Body of pancreas (tissue), 4 donors: ENCODE measurements around the gene SORCS2. TPM values are rescaled to one million over a fixed set of nuclear protein-coding genes. Genes with fewer than 3 reads are reported as not detected.

ENCODE experiments used
- ATAC-seq: fragments of 150-250 bp; one replicate; pipeline ENCODE4 v1.9.1; 2016
- DNase-seq, 4 donors: peaks; one replicate each; pipeline ENCODE4 v3.0.0-alpha.2; 2019
- H3K27ac ChIP-seq, 4 donors: fragments of 200-600 bp; sonication (generic); 1 replicate in 3 of 4; 2 replicates in 1 of 4; pipeline versions ENCODE4 v1.5.1 to v1.6.1; 2016 to 2019; ENCODE audit warnings: mild to moderate bottlenecking in 1 of 4, mixed read lengths in 1 of 4, moderate library complexity in 1 of 4
- H3K27me3 ChIP-seq, 2 donors: fragments of 200-600 bp; sonication (generic); one replicate each; pipeline ENCODE4 v1.6.0; 2016; ENCODE audit warnings: mild to moderate bottlenecking in 1 of 2
- H3K36me3 ChIP-seq, 2 donors: fragments of 200-600 bp; sonication (generic); replicated peaks in 1 of 2; 2 replicates each; pipeline ENCODE4 v1.5.1; 2016; ENCODE audit warnings: low read depth in 2 of 2; ENCODE audit not compliant: insufficient read depth in 1 of 2
- H3K4me1 ChIP-seq: fragments of 200-600 bp; sonication (generic); one replicate; pipeline ENCODE4 v1.6.0; 2016
- H3K4me3 ChIP-seq, 2 donors: fragments of 200-600 bp; sonication (generic); 1 replicate in 1 of 2; 2 replicates in 1 of 2; pipeline ENCODE4 v1.5.1; 2016 to 2019
- H3K9me3 ChIP-seq, 3 donors: fragments of 200-600 bp; sonication (generic); 1 replicate in 2 of 3; 2 replicates in 1 of 3; pipeline ENCODE4 v1.5.1; 2016
- CTCF ChIP-seq, 7 experiments: fragments of 450-650 bp in 4 of 7; fragments of 200-600 bp in 3 of 7; sonication (generic) in 3 of 7; IDR thresholded peaks; one replicate each; pipeline ENCODE4 v1.5.1; 2016 to 2019; ENCODE audit warnings: antibody characterized with exemption in 7 of 7
- POLR2A ChIP-seq, 3 donors: fragments of 450-650 bp; IDR thresholded peaks; one replicate each; pipeline ENCODE4 v1.6.1; 2016; ENCODE audit warnings: antibody characterized with exemption in 3 of 3, mild to moderate bottlenecking in 2 of 3
- WGBS, 2 donors: methylation state at CpG; one replicate each; pipeline ENCODE4 v1.1.5; 2017; 5-methylcytosine and 5-hydroxymethylcytosine counted together
- intact Hi-C: fragments of 100-400 bp; cut with DNase I; formaldehyde crosslinking; loops from one replicate; pipeline ENCODE4 v1.15.1; 2023
- total RNA-seq, 2 donors: library from RNA; depleted of rRNA; stranded (reverse); fragments of >200 nt; gene quantifications; one replicate each; pipeline ENCODE4 v1.1.0, GENCODE V29; 2016

The SORCS2 gene
- total RNA-seq, 2 donors from 2014 or later = 0.26 to 0.33 TPM

GRCh38 chr4:7501873-7502272 lies 309.5 kb downstream of the SORCS2 start:
- H3K9me3 ChIP-seq = no peaks in the 10 kb centered on the region
- 57 to 59% methylated on average over 11 of the region's 11 CpGs for WGBS, 2 donors
- H3K27me3 ChIP-seq = no peaks in the 10 kb centered on the region
- no peak overlapping the region for H3K27ac ChIP-seq
- TF ChIP-seq POLR2A (IDR thresholded peaks at IDR 0.05) = no peak
- TF ChIP-seq CTCF (IDR thresholded peaks at IDR 0.05) = no peak
- no peak for ATAC-seq
- intact Hi-C loops = no loop called here
- H3K4me3 ChIP-seq = no peak overlapping the region
- no peaks in the 10 kb centered on the region for H3K36me3 ChIP-seq
- H3K4me1 ChIP-seq = no peaks in the 10 kb centered on the region
- no peak for DNase-seq

GRCh38 chr4:7503559-7504249 lies 311.4 kb downstream of the SORCS2 start:
- WGBS, 2 donors = 46 to 69% methylated on average over 9 to 15 of the region's 15 CpGs
- no peak overlapping the region for H3K27ac ChIP-seq
- intact Hi-C loops = no loop called here
- ATAC-seq (no peak), DNase-seq (no peak)
- H3K4me3 ChIP-seq = no peak overlapping the region
- TF ChIP-seq CTCF (IDR thresholded peaks at IDR 0.05) (no peak), POLR2A (IDR thresholded peaks at IDR 0.05) (no peak)
- H3K36me3 ChIP-seq = no peaks in the 10 kb centered on the region
- H3K9me3 ChIP-seq = no peaks in the 10 kb centered on the region
- no peaks in the 10 kb centered on the region for H3K4me1 ChIP-seq
- H3K27me3 ChIP-seq = peaks cover 0 to 3% of the 10 kb centered on the region in 2 donors

DNA sequence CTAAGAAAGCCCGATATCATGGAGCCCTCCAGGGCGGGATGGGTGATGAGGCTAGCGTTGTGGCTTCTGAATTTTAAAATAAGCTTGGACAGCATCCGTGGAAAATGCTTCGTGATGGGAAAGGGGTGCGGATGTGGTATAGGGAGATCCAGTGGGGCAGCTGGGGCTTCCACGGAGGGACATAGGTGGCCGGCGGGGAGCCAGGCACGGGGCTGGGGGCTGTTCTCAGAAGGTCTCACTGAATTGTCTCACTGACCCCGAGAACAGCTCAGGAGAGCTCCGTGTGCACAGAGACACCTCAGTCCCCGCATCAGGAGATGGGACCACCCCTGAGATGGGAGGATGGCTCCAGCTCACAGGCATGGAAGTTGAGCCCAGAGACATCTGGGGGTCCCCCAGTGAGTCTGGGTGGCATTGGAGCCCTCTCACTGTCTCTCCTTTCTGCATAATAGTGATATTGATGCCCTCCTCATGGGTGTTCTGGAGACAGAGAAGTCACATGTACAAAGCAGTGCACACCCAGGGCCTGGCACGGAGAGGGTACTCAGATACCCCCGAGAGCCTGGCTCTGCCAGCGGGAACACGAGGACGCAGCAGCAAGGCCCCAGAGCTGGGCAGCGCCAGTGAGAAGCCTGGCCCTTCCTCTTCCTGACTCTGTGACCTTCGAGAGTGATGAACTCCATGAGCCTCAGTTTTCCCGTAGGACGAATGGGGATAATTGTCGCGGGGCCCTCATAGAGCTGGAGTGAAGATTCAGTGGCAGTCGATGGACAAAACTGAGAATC lies 313.0 kb downstream of the SORCS2 start:
- no peak overlapping the region for H3K4me3 ChIP-seq
- TF ChIP-seq POLR2A (IDR thresholded peaks at IDR 0.05) (no peak), CTCF (IDR thresholded peaks at IDR 0.05) (no peak)
- peaks cover 0 to 6% of the 10 kb centered on the region in 2 donors for H3K27me3 ChIP-seq
- no peak for ATAC-seq
- H3K9me3 ChIP-seq = no peaks in the 10 kb centered on the region
- WGBS, 2 donors = 79 to 82% methylated on average over 23 to 25 of the region's 25 CpGs
- no peak for DNase-seq
- no peaks in the 10 kb centered on the region for H3K4me1 ChIP-seq
- H3K36me3 ChIP-seq = no peaks in the 10 kb centered on the region
- H3K27ac ChIP-seq = no peak overlapping the region
- intact Hi-C loops = no loop called here

DNA sequence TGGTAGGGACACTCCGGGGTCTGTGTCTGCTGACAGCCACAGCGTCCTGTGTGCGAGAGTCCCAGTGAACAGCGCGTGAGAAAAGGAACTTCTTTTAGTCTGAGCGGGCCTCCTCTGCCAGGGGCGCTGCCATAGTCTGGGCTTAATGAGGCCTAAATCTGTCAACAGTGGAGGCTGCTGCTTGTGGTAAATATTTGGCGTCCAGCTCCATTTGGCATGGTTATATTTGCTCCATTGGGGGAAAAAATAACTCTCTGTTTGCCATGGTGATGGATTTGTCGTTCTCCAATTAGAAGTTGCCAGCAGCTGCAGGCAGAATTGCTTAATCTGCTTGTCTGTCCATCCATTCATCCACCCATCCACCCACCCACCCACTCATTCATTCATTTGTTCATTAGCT lies 313.8 kb downstream of the SORCS2 start:
- WGBS, 2 donors = 64 to 77% methylated on average over 9 of the region's 9 CpGs
- Histone ChIP-seq H3K4me3 (no peak overlapping the region), H3K27ac (no peak overlapping the region), H3K36me3 (no peaks in the 10 kb centered on the region), H3K27me3 (peaks cover 0 to 6% of the 10 kb centered on the region in 2 donors), H3K9me3 (no peaks in the 10 kb centered on the region), H3K4me1 (no peaks in the 10 kb centered on the region)
- ATAC-seq = no peak
- no peak for DNase-seq
- no peak for TF ChIP-seq CTCF (IDR thresholded peaks at IDR 0.05)
- TF ChIP-seq POLR2A (IDR thresholded peaks at IDR 0.05) = no peak
- intact Hi-C loops = no loop called here
